LoVo (cell line): ENCODE data around the gene KPNA1.
"Not testable (repeated sequence)": the region's sequence is repeated elsewhere in the genome, so short reads cannot be mapped to it uniquely, and the experiment has no call there.

Experiments used
- DNase-seq: peaks from one replicate; pipeline ENCODE4 v3.0.0-alpha.2; 2016; ENCODE audit warnings: low spot score

Gene KPNA1

DNA sequence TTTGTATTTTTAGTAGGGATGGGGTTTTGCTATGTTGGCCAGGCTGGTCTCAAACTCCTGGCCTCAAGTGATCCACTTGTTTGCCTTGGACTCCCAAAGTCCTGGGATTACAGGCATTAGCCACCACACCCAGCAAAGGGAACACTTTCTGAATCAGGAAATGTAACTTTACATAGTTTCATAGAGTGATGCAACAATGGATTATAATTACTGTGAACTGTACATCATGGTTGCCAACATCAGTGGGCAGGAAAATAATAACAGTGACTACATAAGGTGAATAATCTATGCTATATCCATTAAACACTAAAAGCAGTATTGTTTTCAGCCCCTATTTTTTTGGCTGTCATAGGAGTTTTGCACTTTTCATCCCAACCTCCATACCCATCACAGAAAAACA is 5.0 kb upstream of the KPNA1 start:
- DNase-seq = no peak

DNA sequence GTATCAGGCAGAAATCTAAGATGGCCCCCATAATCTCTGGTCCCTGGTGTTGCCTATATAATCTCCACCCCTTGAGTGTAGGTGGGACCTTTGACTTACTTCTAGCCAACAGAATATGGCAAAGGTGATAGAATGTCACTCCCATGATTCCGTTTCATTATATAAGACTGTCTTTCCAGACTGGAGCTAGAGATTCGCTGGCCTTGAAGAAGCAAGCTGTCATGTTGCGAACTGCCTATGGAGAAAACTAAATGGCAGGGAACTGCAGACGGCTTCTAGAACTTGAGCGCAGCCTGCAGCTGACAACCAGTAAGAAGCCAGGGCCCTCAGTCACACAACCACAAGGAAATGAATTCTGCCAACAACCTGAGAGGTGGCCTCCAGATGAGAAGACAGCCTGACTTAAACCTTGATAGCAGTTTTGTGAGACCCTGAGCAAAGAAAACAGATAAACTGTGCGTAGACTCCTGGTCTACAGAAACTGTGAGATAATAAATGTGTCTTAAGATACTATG is 2.2 kb upstream of the KPNA1 start:
- no peak for DNase-seq

DNA sequence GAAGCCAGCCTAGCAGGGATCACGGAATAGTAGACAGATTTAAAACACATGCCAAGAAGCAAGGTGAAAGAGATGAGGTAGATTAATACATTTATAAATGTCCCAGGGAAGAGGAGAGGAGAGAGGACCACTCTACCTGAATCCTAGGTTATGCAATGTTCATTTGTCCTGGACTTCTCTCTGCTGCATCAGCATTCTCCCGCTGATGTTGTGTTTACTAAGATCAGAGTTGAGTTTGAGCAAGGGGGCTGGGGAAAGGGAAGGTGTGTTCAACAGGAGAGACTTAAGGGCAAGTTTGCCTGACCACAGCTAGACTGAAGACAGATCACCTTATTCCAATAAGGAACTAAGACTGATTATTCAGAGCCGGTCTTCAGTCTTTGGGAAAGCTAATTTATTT is 1.1 kb upstream of the KPNA1 start:
- DNase-seq = no peak

DNA sequence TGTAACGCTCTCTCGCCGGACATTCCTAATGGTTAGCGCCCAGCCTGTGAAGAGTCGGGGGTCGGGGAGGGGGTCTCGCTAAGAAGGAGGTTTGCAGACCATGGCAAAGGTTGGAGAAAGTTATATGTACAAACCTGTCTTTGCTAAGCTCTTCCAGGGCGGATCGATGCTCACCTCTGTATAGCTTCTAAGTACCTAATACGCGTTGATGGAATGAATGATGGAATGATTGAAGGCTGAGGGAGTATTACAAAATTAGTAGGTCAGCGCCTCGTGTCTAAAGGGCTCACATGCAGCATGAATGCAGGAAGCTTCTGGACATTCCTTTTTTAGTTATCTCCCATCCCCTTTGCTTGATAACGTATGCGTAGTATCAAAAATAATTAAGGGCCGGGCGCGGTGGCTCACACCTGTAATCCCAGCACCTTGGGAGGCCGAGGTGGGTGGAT is 305 bp upstream of the KPNA1 start:
- no peak for DNase-seq

DNA sequence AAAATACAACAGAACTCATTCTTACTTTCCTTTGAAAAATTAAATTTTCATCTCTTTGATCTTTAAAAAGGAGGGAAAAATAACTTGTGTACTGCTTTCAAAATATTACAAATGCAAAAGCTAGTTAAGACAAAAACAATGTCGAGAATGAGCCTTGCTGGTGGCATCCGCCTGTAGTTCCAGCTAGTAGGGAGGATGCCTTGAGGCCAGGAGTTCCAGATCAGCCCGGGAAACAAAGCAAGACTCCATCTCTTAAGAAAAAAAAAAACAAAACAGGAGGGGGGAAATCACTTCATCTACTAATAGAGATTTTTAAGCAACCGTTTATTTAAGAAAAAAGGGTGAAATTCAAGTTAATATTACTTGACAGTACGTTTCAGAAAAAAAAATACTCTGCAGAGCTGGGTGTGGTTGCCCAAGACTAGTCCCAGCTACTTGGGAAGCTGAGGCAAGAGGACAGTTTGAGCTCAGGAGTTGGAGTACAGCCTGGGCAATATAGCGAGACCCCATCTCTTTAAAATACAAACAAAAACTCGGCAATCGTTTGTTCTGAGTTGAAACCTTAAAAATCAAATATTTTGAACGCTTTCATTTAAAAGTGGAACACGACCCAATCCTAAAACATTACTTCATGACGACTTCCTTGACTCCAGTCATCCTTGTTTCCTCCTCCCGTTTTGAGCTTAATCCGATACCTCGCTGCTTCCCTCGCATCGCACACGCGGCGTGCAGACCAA is 1.2 kb downstream of the KPNA1 start:
- DNase-seq = no peak

DNA sequence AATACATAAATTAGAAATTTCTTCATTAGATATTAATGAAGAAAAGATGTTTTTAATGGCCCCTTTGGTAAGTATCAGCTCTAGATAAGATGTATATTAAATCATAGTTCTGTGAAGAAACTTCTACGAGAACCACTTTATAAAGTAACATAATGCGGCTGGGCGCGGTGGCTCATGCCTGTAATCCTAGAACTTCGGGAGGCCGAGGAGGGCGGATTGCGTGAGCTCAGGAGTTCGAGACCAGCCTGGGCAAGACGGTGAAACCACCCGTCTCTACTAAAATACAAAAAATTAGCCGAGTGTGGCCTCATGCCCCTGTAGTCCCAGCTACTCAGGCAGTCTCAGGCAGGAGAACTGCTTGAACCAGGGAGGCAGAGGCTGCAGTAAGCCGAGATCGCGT is 2.5 kb downstream of the KPNA1 start:
- no peak for DNase-seq

DNA sequence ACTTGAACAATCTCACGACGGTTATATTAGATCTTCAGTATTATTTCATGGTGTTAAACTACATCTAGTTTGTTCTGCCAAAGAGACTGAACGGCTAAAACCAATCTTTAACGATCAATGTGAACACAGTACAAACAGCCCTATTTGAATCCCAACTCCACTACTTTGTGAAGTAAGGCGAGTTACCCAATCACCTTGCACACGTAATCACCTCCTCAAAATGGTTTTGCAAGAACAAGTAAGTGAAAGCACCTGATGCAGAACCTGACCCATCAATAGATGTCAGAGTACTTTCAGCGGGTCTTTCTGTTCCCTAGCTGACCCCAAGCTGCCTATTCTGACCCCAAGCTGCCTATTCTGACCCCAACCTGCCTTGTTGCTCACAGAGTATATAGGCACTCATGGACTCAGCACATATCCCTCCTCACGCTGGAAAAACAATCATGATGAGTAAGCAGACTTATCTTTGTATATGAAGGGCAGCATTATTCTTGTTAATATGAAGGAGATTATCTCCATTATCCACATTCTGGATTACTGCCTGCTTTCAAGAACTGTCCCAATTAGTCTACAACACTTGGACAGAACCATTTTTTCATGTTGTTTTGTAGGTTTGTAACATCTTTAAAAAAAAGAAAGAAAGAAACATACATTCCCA is 3.7 kb downstream of the KPNA1 start:
- DNase-seq = no peak

DNA sequence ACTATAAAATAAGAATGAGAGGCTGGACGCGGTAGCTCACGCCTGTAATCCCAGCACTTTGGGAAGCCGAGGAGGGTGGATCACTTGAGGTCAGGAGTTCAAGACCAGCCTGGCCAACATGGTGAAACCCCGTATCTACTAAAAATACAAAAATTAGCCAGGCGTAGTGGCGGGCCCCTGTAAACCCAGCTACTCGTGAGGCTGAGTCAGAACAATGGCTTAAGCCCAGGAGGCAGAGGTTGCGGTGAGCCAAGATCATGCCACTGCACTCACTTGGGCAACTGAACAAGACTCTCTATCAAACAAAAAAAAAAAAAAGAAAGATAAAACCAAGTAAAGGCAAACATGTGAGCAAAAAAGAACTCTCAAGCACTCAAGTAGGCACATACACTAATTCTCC is 5.8 kb downstream of the KPNA1 start:
- DNase-seq = not testable (repeated sequence)

DNA sequence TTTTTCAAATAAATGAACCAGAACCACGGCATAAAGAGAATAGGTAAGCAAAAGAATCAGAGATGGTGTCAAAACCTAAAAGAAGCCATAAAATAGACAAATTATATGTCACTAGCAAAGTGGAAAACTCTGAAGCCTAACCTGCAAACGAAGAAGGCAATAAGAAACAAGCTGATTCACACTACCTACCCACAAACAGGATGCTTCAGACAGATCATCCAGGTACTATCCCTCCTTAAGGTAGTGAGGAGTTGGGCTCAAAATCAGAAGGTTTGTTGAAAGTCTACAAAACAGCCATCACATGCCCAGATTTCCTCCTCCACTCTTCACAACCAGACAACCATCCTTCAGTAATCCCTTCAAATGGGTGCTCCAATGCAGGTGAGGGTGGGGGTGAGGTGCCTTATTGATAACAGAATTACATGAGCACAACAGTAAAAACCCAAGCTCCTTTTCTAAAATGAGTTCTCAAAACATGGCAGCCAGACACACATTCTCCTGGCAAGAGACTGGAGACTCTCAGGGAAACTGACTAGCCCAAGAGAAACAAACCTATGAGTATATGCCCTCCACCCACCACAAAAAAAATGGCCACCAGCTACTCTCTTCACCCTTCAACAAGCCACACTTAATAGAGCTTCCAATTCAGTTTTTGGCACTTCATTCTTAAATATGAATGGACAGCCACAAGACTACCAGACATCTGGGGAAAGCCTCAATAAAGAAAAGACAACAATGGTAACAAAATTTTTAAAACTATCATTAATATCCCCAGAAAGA is 6.4 kb downstream of the KPNA1 start:
- DNase-seq = no peak

DNA sequence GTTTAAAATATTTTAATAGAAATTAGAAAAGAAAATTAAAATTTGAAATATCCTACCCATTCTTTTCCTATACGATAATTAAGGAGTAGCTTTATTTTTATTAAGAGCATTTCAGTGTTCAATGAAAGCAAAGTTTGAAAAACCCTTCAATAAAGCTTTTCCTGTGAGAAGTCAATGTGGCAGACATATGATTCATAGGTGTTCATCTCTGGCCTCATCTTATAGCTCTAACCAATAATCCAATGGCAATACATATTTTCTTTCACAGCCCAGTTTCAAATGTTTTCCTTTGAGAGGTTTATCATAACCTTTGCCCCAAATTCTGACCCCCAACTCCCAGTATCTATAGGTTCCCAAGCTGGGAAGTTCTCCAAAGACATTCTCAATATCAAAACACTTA is 8.3 kb downstream of the KPNA1 start:
- no peak for DNase-seq

DNA sequence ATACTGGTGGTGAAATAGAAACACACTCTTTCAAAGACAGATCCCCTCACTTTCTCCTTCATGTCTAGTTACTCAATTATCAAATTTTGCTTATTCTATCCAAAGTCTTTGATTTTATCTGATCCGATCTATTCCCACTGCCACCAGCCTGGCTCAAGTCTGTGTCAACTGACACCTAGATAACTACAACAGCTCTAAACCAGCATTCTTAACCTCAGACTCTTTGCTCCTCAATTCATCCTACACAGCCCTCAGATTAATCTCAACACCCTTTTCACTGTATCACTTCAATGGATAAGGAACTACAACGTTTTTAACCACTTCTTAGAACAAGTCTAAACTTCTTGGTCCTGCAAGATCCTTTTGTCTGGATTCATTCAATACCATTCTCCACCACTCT is 9.1 kb downstream of the KPNA1 start:
- no peak for DNase-seq

DNA sequence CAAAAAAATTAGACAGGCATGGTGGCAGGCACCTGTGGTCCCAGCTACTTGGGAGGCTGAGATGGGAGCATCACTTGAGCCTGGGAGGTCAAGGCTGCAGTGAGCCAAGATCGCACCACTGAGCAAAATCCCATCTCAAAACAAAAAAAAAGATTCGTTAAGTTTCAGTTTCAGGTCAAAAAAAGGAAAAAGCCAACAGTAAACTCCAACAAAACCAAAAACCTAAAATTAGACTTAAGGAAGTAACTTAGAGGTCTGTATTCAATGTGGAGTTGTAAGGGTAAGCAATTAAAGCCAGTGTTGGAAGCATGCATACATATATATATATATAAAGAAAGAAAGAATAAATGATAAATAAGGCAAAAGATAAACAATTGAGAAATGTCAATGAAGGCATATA is 11.8 kb downstream of the KPNA1 start:
- DNase-seq = no peak

DNA sequence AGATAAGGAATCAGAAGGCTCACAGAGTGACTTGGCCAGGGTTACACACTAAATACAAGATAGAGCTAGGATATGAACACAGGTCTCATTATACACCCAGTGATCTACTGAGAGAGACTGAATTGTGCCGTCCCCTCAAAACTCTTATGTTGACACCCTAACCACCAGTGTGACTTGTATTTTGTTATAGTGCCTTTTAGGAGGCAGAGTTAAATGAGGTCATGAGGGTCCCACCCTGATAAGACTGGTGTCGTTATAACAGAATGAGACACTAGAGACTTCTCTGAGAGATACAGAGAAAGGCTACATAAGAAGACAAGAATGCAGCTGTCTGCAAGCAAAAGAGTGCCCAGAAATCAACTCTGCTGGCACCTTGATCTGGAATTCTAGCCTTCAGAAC is 12.6 kb downstream of the KPNA1 start:
- no peak for DNase-seq

DNA sequence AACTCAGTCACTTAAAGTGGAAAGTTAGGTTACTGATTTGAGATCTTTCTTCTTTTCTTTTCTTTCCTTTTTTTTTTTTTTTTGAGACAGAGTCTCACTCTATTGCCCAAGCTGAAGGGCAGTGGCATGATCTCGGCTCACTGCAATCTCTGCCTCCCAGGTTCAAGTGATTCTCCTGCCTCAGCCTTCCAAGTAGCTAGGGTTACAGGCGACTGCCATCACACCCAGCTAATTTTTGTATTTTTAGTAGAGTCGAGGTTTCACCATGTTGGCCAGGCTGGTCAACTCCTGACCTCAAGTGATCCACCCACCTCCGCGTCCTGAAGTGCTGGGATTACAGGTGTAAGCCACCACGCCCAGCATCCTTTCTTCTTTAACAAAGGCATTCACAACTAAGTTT is 13.8 kb downstream of the KPNA1 start:
- DNase-seq = not testable (repeated sequence)

DNA sequence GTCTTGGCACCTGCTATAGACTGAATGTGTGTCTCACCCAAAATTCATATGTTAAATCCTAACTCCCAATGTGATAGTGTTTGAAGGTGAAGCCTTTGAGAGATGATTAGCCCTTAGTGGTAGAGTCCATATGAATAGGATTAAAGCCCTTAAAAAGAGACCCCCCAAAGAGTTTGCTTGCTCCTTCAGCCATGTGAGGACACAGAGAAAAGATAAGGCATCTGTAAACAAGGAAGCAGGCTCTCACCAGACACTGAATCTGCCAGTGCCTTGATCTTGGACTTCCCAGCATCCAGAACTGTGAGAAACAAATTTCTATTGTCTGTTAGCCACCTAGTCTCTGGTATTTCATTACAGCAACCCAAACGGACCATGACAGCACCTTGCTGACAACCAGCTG is 16.6 kb downstream of the KPNA1 start:
- DNase-seq = no peak

DNA sequence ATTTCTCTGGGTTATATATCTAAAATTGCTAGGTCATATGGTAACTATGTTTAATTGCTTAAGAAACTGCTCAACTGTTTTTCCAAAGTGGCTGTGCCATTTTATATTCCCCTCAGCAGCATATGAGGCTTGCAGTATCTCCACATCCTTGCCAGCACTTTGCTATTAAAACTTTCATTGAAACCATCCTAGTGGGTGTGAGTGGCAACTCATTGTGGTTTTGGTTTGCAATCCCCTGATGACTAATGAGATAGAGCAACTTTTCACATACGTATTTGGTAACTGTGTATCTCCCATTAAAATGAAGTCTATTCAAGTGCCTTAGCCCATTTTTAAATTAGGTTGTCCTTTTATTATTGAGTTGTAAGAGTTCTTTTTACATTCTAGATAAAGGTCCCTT is 17.3 kb downstream of the KPNA1 start:
- peak; percentile 70 for DNase-seq

DNA sequence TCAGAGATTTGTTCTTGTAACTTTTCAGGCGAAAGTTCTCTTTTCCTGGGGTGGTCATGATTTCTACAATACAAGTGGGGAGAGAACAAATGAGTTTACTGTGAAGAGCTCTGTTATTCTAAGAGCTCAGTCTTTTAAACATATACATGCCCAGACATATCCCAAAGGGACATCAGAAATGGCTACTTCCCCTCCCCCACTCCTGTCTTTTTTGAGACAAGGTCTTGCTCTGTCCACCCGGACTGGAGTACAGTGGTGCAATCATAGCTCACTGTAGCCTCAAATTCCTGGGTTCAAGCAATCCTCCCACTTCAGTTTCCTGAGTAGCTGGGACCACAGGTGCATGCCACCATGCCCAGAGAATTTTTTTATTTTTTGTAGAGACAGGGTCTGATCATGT is 18.2 kb downstream of the KPNA1 start:
- DNase-seq = no peak

DNA sequence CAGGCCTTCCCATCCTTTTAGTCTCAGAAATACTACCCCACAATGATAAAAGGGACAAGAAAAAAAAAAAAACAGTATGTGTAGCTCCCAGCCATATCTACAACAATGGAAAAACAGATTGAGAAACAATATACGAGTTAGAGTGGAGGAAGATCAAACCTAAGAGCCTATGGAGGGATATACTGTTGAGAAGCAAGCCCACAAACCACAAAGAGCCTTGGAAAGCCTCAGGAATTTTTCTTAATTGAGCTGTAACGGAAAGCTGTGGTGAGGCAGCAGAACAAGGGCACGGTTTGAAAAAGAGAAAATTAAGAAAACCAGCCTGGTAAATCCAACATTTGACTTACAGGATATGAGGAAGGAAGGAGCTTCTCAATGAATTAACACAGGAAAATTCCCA is 21.4 kb downstream of the KPNA1 start:
- DNase-seq = no peak

DNA sequence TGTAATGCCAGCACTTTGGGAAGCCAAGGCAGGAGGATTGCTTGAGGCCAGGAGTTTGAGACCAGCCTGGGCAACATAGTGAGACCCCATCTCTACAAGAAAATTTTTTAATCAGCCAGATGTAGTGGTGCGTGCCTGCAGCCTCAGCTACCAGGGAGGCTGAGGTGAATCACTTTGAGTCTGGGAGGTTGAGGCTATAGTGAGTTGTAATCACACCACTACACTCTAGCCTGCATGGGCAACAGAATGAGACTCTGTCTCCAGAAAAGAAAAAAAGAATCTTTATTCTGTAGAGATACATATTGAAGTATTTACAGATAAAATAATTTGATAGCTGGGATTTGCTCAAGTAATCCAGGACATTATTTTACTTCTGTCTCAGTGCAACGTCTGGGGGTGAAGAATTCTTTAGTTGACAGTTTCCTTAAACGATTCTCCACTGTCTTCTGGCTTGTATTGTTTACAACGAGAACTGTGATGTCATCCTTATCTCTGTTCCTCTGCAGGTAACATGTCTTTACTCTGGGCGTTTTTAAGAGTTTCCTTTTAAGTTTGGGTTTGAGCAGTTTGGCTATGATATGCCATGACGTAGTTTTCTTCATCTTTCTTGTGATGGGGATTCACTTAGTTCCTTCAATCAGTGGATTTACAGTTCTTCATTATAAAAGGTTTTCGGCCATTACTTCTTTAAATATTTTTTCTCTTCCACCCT is 26.3 kb downstream of the KPNA1 start:
- no peak for DNase-seq

DNA sequence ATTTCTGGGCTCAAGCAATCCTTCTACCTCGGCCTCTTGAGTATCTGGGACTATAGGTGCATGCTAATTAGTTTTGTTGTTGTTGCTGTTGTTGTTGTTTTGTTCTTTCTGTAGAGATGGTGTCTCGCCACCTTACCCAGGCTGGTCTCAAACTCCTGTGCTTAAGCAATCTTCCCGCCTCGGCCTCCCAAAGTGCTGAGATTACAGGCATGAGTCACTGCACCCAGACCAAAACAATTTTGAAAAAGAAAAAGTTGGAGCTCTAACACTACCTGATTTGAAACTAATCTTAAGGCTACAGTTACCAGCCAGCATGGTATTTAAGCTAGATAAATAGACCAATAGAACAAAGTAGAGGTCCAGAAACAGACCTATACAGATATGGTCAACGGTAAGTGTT is 29.8 kb downstream of the KPNA1 start:
- no peak for DNase-seq

DNA sequence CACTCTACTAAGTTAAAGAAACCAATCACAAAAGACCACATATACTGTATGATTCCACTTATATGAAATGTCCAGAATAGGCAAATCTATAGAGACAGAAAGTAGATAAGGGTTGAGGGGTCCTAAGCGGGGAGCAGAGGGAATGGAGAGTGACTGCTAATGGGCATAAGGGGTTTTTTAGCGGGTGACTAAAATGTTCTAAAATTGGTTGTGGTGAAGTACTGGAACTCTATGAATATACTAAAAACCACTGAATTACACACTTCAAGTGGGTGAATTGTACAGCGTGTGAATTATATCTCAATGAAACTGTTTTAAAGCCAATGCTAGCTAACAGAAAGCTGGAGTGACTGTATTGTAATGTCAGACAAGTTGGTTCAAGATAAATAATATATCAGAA is 33.3 kb downstream of the KPNA1 start:
- DNase-seq = no peak

DNA sequence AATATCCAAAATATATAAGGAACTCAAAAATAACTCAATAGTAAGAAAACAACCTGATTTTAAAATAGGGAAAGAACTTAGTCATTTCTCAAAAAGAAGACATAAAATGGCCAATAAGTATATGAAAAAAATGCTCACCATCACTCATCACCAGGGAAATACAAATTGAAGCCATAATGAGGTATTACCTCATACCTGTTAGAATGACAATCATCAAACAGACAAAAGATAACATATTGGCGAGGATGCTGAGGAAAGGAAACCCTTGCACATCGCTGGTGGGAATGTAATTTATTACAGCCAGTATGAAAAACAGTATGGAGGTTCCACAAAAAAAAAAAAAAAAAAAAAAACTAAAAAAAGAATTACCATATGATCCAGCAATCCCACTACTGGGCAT is 38.2 kb downstream of the KPNA1 start:
- DNase-seq = no peak
